ENCODE data around the gene PHACTR1. TPM values are rescaled to one million over a fixed set of nuclear protein-coding genes. Genes with fewer than 3 reads are reported as not detected.
A peak's percentile ranks its signal among the peaks of the same experiment; 100 is the strongest.

Gene PHACTR1
- total RNA-seq, 6 experiments from 2014 or later: 0.20 to 3.5 (median 0.93) TPM

GRCh38 chr6:13289789-13290318 lies 573.3 kb downstream of the PHACTR1 start:
- H3K4me3 ChIP-seq: peak overlapping the region in 1 of 3 donors; percentile 23
- peaks cover 0 to 11% (median 0%) of the 10 kb centered on the region in 4 donors for H3K4me1 ChIP-seq
- H3K27ac ChIP-seq: peak overlapping the region in 1 of 3 donors; percentile 17
- H3K9me3 ChIP-seq: no peaks in the 10 kb centered on the region
- no peak for TF ChIP-seq POLR2A (IDR thresholded peaks at IDR 0.05)
- no peak for TF ChIP-seq CTCF (IDR thresholded peaks at IDR 0.05)
- WGBS (ENCODE audit: insufficient coverage, low coverage, low lambda C conversion rate, missing lambda C conversion rate): 24% methylated on average over 9 of the region's 9 CpGs
- no peaks in the 10 kb centered on the region for H3K27me3 ChIP-seq
- H3K36me3 ChIP-seq: peaks cover 0 to 12% (median 0%) of the 10 kb centered on the region in 4 donors
- peak; percentile 56 to 90 (median 86) for ATAC-seq
- peak in 2 of 3 donors; percentile 62 to 63 for DNase-seq
- intact Hi-C loops (cut with DNase I): no loop called here

- Histone ChIP-seq H3K36me3 (peaks cover 0 to 13% (median 0%) of the 10 kb centered on the region in 4 donors), H3K4me1 (peaks cover 0 to 11% (median 0%) of the 10 kb centered on the region in 4 donors), H3K27ac (peak overlapping the region in 1 of 3 donors; percentile 17), H3K4me3 (no peak overlapping the region), H3K9me3 (no peaks in the 10 kb centered on the region), H3K27me3 (no peaks in the 10 kb centered on the region)
- ATAC-seq (no peak), DNase-seq (peak in 1 of 3 donors; percentile 13)
- 68% methylated on average over 2 of the region's 2 CpGs for whole genome bisulfite sequencing (ENCODE audit: insufficient coverage, low coverage, low lambda C conversion rate, missing lambda C conversion rate)
- intact Hi-C loops (cut with DNase I): no loop called here
- no peak for TF ChIP-seq POLR2A (IDR thresholded peaks at IDR 0.05)
- TF ChIP-seq CTCF (IDR thresholded peaks at IDR 0.05): no peak
These were observed 573.8 kb downstream of the PHACTR1 start for GRCh38 chr6:13290335-13290734.

- Histone ChIP-seq H3K4me3 (no peak overlapping the region), H3K27me3 (no peaks in the 10 kb centered on the region), H3K36me3 (peaks cover 0 to 20% (median 0%) of the 10 kb centered on the region in 4 donors), H3K9me3 (no peaks in the 10 kb centered on the region), H3K27ac (no peak overlapping the region), H3K4me1 (peaks cover 0 to 11% (median 0%) of the 10 kb centered on the region in 4 donors)
- no peak for TF ChIP-seq CTCF (IDR thresholded peaks at IDR 0.05)
- no peak for TF ChIP-seq POLR2A (IDR thresholded peaks at IDR 0.05)
- ATAC-seq: no peak
- intact Hi-C loops (cut with DNase I): no loop called here
- peak in 1 of 3 donors; percentile 37 for DNase-seq
- WGBS (ENCODE audit: insufficient coverage, low coverage, low lambda C conversion rate, missing lambda C conversion rate): 86% methylated on average over 4 of the region's 9 CpGs
These were observed 576.2 kb downstream of the PHACTR1 start for GRCh38 chr6:13292774-13293173.

GRCh38 chr6:13294499-13295069 lies 578.0 kb downstream of the PHACTR1 start:
- ATAC-seq (peak in 1 of 4 donors; percentile 33), DNase-seq (peak in 1 of 3 donors; percentile 28)
- intact Hi-C loops (cut with DNase I): no loop called here
- Histone ChIP-seq H3K9me3 (no peaks in the 10 kb centered on the region), H3K36me3 (peaks cover 0 to 20% (median 0%) of the 10 kb centered on the region in 4 donors), H3K27ac (no peak overlapping the region), H3K4me1 (peaks cover 0 to 7% (median 0%) of the 10 kb centered on the region in 4 donors), H3K4me3 (no peak overlapping the region), H3K27me3 (no peaks in the 10 kb centered on the region)
- no peak for TF ChIP-seq CTCF (IDR thresholded peaks at IDR 0.05)
- TF ChIP-seq POLR2A (IDR thresholded peaks at IDR 0.05): no peak
- WGBS (ENCODE audit: insufficient coverage, low coverage, low lambda C conversion rate, missing lambda C conversion rate): 73% methylated on average over 13 of the region's 13 CpGs
